Mesenchymal stem cell (in vitro differentiated cells and primary cell): ENCODE results near the gene FCN3.
A peak's percentile ranks its signal among the peaks of the same experiment; 100 is the strongest.

ENCODE experiments used
- DNase-seq: peaks from one replicate; pipeline ENCODE4 v3.0.0-alpha.2; 2013
- H2AFZ ChIP-seq: one replicate; pipeline ENCODE4 v1.6.1; 2013; ENCODE audit warnings: low read depth, mild to moderate bottlenecking, control low read depth, inconsistent platforms, low read length, moderate library complexity
- H2AK5ac ChIP-seq: 2 replicates; pipeline ENCODE4 v1.6.1; 2013; ENCODE audit warnings: low read length, moderate library complexity, mild to moderate bottlenecking, inconsistent platforms; ENCODE audit not compliant: severe bottlenecking
- H2BK120ac ChIP-seq: one replicate; pipeline ENCODE4 v1.6.1; 2013; ENCODE audit warnings: low read depth, mild to moderate bottlenecking, inconsistent platforms, low read length, moderate library complexity
- H2BK12ac ChIP-seq, 2 experiments: one replicate each; pipeline ENCODE4 v1.6.1; 2013; ENCODE audit warnings: inconsistent platforms in 2 of 2, low read length in 2 of 2, mild to moderate bottlenecking in 2 of 2, moderate library complexity in 2 of 2, control low read depth in 1 of 2
- H2BK15ac ChIP-seq: one replicate; pipeline ENCODE4 v1.6.1; 2013; ENCODE audit warnings: mild to moderate bottlenecking, low read depth, inconsistent platforms; ENCODE audit not compliant: poor library complexity, severe bottlenecking
- H2BK5ac ChIP-seq: 2 replicates; pipeline ENCODE4 v1.6.1; 2013; ENCODE audit warnings: low read depth, mild to moderate bottlenecking, low read length, control low read depth, inconsistent platforms; ENCODE audit not compliant: poor library complexity, severe bottlenecking
- H3K14ac ChIP-seq, 2 experiments: one replicate each; pipeline ENCODE4 v1.6.1; 2013; ENCODE audit warnings: inconsistent platforms in 2 of 2, low read length in 2 of 2, control low read depth in 1 of 2, mild to moderate bottlenecking in 1 of 2, moderate library complexity in 1 of 2
- H3K18ac ChIP-seq, 2 experiments: one replicate each; pipeline ENCODE4 v1.6.1; 2013; ENCODE audit warnings: inconsistent platforms in 2 of 2, low read length in 2 of 2, control low read depth in 1 of 2, low read depth in 1 of 2, mild to moderate bottlenecking in 1 of 2
- H3K23ac ChIP-seq, 2 experiments: one replicate each; pipeline ENCODE4 v1.6.1; 2013; ENCODE audit warnings: inconsistent platforms in 2 of 2, low read length in 2 of 2, mild to moderate bottlenecking in 2 of 2, moderate library complexity in 2 of 2, control low read depth in 1 of 2
- H3K27ac ChIP-seq: 2 replicates; pipeline ENCODE4 v1.5.1; 2013; ENCODE audit warnings: mild to moderate bottlenecking, moderate library complexity, low read length, control low read depth, inconsistent platforms; ENCODE audit not compliant: poor library complexity, severe bottlenecking
- H3K27me3 ChIP-seq, 2 experiments: 2 replicates each; pipeline versions ENCODE4 v1.6.1 to v1.7.0; 2013; ENCODE audit warnings: low read length in 2 of 2, mild to moderate bottlenecking in 2 of 2, moderate library complexity in 2 of 2, control low read depth in 1 of 2, inconsistent platforms in 1 of 2; ENCODE audit not compliant: control insufficient read depth in 1 of 2, insufficient read depth in 1 of 2
- H3K36me3 ChIP-seq, 2 experiments: 2 replicates each; pipeline versions ENCODE4 v1.6.1 to v1.7.0; 2013; ENCODE audit warnings: low read length in 2 of 2, control low read depth in 1 of 2, inconsistent platforms in 1 of 2, low read depth in 1 of 2, mild to moderate bottlenecking in 1 of 2; ENCODE audit not compliant: insufficient read depth in 2 of 2, control insufficient read depth in 1 of 2
- H3K4ac ChIP-seq, 2 experiments: one replicate each; pipeline ENCODE4 v1.6.1; 2013; ENCODE audit warnings: inconsistent platforms in 2 of 2, low read length in 2 of 2, mild to moderate bottlenecking in 2 of 2, moderate library complexity in 2 of 2, control low read depth in 1 of 2, low read depth in 1 of 2
- H3K4me1 ChIP-seq: 2 replicates; pipeline ENCODE4 v1.6.1; 2013; ENCODE audit warnings: low read depth, low read length, control low read depth; ENCODE audit not compliant: control insufficient read depth, insufficient read depth
- H3K4me2 ChIP-seq: 2 replicates; pipeline ENCODE4 v1.6.1; 2013; ENCODE audit warnings: low read length, mild to moderate bottlenecking, inconsistent platforms; ENCODE audit not compliant: poor library complexity, severe bottlenecking
- H3K4me3 ChIP-seq, 2 experiments: 2 replicates each; pipeline versions ENCODE4 v1.5.1 to v1.7.0; 2013; ENCODE audit warnings: low read length in 2 of 2, mild to moderate bottlenecking in 2 of 2, control low read depth in 1 of 2, low read depth in 1 of 2; ENCODE audit not compliant: insufficient read depth in 1 of 2
- H3K79me1 ChIP-seq: replicated peaks from 2 replicates; pipeline ENCODE4 v1.6.1; 2013; ENCODE audit warnings: mild to moderate bottlenecking, control low read depth, low read length, inconsistent platforms; ENCODE audit not compliant: poor library complexity, severe bottlenecking
- H3K9ac ChIP-seq: 2 replicates; pipeline ENCODE4 v1.7.0; 2013; ENCODE audit warnings: mild to moderate bottlenecking, low read length, moderate library complexity
- H3K9me3 ChIP-seq: 2 replicates; pipeline ENCODE4 v1.7.0; 2013; ENCODE audit warnings: mild to moderate bottlenecking, low read length; ENCODE audit not compliant: control insufficient read depth
- H4K8ac ChIP-seq: one replicate; pipeline ENCODE4 v1.6.1; 2013; ENCODE audit warnings: inconsistent platforms, mild to moderate bottlenecking, low read length, moderate library complexity
- H4K91ac ChIP-seq: one replicate; pipeline ENCODE4 v1.6.1; 2013; ENCODE audit warnings: mild to moderate bottlenecking, low read length, inconsistent platforms
- WGBS: methylation state at CpG from one replicate; pipeline ENCODE4 v1.1.7; 2013; ENCODE audit warnings: mixed read lengths; 5-methylcytosine and 5-hydroxymethylcytosine counted together

Gene FCN3

DNA sequence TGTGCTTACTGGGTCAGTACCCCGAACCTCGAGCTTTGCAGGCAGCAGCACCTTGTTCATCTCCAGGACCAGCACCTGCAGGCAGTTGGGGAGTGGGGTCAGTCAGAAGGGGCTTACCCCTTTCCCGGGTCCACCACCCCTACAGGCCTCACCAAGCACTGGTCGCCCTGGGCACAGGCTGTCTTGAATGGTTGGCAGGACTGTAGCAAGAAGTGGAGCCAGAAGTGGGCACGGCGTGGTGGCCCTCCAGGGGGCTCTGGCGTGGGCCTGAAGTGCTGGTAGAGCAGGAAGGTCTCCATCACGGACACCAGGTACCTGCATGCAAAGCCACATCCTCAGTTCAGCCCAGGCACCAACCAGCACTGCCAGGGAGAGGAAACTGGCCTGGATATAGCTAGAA, 13.1 kb downstream of the FCN3 start:
- Histone ChIP-seq H3K4ac (no peak overlapping the region), H2BK120ac (no peak overlapping the region)
- 94% methylated on average over 8 of the region's 8 CpGs for WGBS

DNA sequence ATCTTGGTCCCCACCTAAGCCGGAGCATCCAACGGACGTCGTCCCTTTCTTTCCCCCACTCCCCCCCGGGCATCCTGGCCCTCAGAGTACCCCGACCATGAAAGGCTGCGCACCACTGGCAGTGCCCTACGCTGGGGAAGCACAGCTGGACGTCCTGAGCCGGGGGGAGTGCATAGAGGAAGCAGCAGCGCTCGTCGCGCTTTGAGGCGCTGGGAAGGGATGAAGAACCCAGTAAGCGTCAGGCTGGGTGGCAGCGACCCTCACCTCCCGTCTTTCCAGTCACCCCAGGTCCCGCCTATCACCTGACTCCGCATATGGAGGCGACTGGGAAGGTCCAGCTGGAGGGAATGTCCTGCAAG, 13.6 kb downstream of the FCN3 start:
- Histone ChIP-seq H3K4me2 (no peak overlapping the region), H4K91ac (no peak overlapping the region), H3K23ac (no peak overlapping the region), H2AFZ (no peak overlapping the region), H3K79me1 (peaks cover 11% of the 10 kb centered on the region), H3K14ac (no peak overlapping the region), H3K27ac (no peak overlapping the region), H3K36me3 (peaks cover 78 to 82% of the 10 kb centered on the region in 2 experiments), H2BK5ac (no peak overlapping the region), H2BK120ac (no peak overlapping the region), H4K8ac (no peak overlapping the region), H3K4me3 (no peak overlapping the region), H3K27me3 (no peaks in the 10 kb centered on the region), H2BK12ac (no peak overlapping the region), H3K4ac (no peak overlapping the region), H2BK15ac (no peak overlapping the region), H3K9ac (no peak overlapping the region), H3K9me3 (no peaks in the 10 kb centered on the region), H3K18ac (no peak overlapping the region), H2AK5ac (no peak overlapping the region), H3K4me1 (peaks cover 20% of the 10 kb centered on the region)
- WGBS: 73% methylated on average over 21 of the region's 21 CpGs
- DNase-seq: no peak

More for the DNA sequence above, 13.1 kb downstream of the FCN3 start:
- H2BK12ac ChIP-seq: no peak overlapping the region
- no peak overlapping the region for H3K18ac ChIP-seq
- H2AK5ac ChIP-seq: no peak overlapping the region
- H3K9ac ChIP-seq: no peak overlapping the region
- H3K4me1 ChIP-seq: peaks cover 20% of the 10 kb centered on the region
- H3K9me3 ChIP-seq: no peaks in the 10 kb centered on the region
- no peak overlapping the region for H3K27ac ChIP-seq
- H3K23ac ChIP-seq: no peak overlapping the region
- no peak overlapping the region for H4K8ac ChIP-seq
- H3K4me3 ChIP-seq: no peak overlapping the region
- H3K27me3 ChIP-seq: no peaks in the 10 kb centered on the region
- H2AFZ ChIP-seq: no peak overlapping the region
- no peak overlapping the region for H2BK15ac ChIP-seq
- H3K36me3 ChIP-seq: peaks cover 73 to 77% of the 10 kb centered on the region in 2 experiments
- no peak overlapping the region for H3K14ac ChIP-seq
- H2BK5ac ChIP-seq: no peak overlapping the region
- H3K4me2 ChIP-seq: no peak overlapping the region
- DNase-seq: no peak
- no peak overlapping the region for H4K91ac ChIP-seq
- peaks cover 11% of the 10 kb centered on the region for H3K79me1 ChIP-seq

DNA sequence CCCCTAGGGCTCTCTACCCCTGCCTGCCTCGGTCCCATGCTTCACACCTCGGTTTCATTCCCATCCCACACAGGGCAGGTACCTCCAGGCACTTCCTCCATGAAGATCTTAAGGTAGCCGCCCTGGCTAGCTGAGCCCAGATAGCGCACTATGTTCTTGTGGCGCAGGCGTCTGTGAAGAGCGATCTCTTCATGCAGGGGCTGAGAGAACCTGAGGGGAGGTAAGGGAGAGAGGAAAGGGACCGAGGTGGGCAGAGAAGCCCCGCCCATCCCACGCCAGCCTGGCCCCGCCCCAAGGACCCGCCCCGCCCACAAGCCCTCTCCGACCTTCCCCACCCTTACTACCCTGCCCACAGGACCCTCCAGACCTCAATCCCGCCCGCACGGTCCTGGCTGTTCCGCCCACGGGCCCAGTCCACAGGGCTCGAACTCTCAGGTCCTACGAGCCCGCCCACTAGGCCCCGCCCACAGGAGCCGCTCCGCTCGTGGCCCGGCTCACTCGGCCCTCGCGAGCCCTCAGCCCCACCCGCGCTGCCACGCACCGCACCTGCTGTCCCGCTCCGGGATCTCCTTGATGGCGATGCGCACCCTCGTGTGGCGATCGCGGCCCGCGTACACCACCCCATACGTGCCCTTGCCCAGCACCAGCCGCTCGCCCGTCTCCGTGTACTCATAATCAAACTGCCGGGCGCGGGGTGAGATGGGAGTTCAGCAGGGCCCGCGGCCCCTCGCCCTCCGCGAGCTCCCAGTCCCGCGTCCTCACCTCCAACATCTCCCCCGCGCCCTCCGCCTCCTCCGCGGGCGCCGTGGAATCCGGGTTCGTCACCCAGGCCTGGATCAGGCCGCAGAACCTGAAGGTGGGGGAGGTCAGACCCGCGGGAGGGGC, 14.2 kb downstream of the FCN3 start:
- H3K9me3 ChIP-seq: no peaks in the 10 kb centered on the region
- H2AK5ac ChIP-seq: no peak overlapping the region

DNA sequence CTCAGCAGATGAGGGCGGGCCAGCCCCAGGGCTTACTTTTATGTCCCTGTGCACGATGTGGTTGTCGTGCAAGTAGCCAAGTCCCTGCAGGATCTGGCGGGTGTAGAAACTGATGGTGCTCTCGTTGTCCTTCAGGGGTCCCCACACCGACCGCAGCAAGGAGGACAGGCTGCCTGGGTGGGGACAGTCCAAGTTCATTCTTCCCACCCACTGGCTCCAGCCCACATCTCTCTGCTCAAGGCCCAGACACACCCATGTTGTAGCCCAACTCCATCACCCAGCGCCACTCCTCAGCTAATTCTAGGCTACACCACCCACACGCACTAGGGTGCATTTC, 14.8 kb downstream of the FCN3 start:
- Histone ChIP-seq H2BK120ac (no peak overlapping the region), H4K91ac (no peak overlapping the region), H2BK15ac (no peak overlapping the region), H2BK12ac (peak overlapping the region in 1 of 2 experiments; percentile 10), H3K79me1 (peaks cover 9% of the 10 kb centered on the region), H3K4ac (no peak overlapping the region), H3K27ac (no peak overlapping the region), H3K4me1 (peaks cover 15% of the 10 kb centered on the region), H2BK5ac (no peak overlapping the region), H3K14ac (no peak overlapping the region), H2AFZ (no peak overlapping the region), H3K27me3 (no peaks in the 10 kb centered on the region), H3K23ac (no peak overlapping the region), H3K18ac (no peak overlapping the region), H3K4me3 (no peak overlapping the region), H3K4me2 (no peak overlapping the region), H2AK5ac (no peak overlapping the region), H3K9ac (no peak overlapping the region), H3K36me3 (peaks cover 90 to 91% of the 10 kb centered on the region in 2 experiments), H4K8ac (no peak overlapping the region), H3K9me3 (no peaks in the 10 kb centered on the region)
- no peak for DNase-seq
- WGBS: 68% methylated on average over 9 of the region's 9 CpGs

More for the DNA sequence above, 14.2 kb downstream of the FCN3 start:
- H3K4ac ChIP-seq: no peak overlapping the region
- H2AFZ ChIP-seq: no peak overlapping the region
- H2BK12ac ChIP-seq: peak overlapping the region in 1 of 2 experiments; percentile 10
- peak overlapping the region; percentile 15 for H2BK15ac ChIP-seq
- H3K14ac ChIP-seq: no peak overlapping the region
- H3K4me3 ChIP-seq: no peak overlapping the region
- H2BK120ac ChIP-seq: no peak overlapping the region
- peaks cover 84 to 88% of the 10 kb centered on the region in 2 experiments for H3K36me3 ChIP-seq
- 31% methylated on average over 48 of the region's 71 CpGs for WGBS
- H3K27ac ChIP-seq: no peak overlapping the region
- no peak overlapping the region for H3K9ac ChIP-seq
- H2BK5ac ChIP-seq: no peak overlapping the region
- H4K91ac ChIP-seq: peak overlapping the region; percentile 19
- no peaks in the 10 kb centered on the region for H3K27me3 ChIP-seq
- no peak for DNase-seq
- no peak overlapping the region for H3K23ac ChIP-seq
- H3K4me2 ChIP-seq: peak overlapping the region; percentile 4
- H4K8ac ChIP-seq: peak overlapping the region; percentile 9
- H3K4me1 ChIP-seq: peaks cover 20% of the 10 kb centered on the region
- peaks cover 11% of the 10 kb centered on the region for H3K79me1 ChIP-seq
- peak overlapping the region in 1 of 2 experiments; percentile 32 for H3K18ac ChIP-seq
